Central memory CD4-positive, alpha-beta T cell (primary cell): ENCODE data around the gene MLEC.

ENCODE experiments used
- DNase-seq: peaks from one replicate; pipeline ENCODE4 v3.0.0; 2022

MLEC gene

GRCh38 chr12:120696626-120697025, 9.7 kb downstream of the MLEC start:
- no peak for DNase-seq

GRCh38 chr12:120697344-120697743, 10.4 kb downstream of the MLEC start:
- no peak for DNase-seq

DNA sequence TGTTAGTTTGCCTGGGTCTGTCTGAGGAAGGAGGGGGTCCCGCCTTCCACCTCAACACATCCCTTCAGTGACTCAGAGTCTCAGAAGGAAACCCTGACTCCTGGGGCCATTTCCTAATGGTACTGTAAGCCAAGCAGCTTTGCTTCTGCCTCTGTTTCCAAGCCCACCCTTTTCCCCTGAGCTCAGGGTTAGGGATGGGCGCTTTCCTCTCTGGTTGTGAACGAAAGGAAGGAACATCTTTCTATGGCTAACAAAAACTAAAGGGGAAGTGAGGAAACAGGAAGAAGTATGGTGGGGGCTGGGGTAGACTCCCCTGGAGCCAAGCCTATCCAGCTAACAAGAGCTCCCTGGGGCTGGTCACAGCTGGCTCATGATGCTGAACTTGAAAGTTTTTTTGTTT, 11.7 kb downstream of the MLEC start:
- DNase-seq: no peak

- DNase-seq: no peak
Observed at GRCh38 chr12:120699553-120699952, 12.6 kb downstream of the MLEC start.

- no peak for DNase-seq
Observed at GRCh38 chr12:120700886-120701285, 13.9 kb downstream of the MLEC start.

DNA sequence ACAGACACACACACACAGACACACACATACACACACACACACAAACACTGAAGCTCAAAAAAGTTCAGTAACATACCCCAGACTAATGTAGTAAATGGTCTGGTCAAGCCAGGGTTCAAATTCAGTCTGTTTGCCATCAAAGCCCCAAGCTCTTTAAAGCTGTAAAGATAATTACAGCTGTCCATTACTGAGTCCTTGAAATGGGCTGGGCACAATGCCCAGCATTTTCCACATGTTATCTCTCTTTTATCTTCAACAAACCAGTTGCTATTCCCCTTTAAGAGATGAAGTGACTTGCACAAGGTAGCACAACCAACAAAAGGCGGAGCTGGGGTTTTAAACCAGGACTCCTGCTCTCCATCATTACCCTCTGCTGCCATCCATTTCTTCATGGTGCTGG, 15.7 kb downstream of the MLEC start:
- DNase-seq: no peak

DNA sequence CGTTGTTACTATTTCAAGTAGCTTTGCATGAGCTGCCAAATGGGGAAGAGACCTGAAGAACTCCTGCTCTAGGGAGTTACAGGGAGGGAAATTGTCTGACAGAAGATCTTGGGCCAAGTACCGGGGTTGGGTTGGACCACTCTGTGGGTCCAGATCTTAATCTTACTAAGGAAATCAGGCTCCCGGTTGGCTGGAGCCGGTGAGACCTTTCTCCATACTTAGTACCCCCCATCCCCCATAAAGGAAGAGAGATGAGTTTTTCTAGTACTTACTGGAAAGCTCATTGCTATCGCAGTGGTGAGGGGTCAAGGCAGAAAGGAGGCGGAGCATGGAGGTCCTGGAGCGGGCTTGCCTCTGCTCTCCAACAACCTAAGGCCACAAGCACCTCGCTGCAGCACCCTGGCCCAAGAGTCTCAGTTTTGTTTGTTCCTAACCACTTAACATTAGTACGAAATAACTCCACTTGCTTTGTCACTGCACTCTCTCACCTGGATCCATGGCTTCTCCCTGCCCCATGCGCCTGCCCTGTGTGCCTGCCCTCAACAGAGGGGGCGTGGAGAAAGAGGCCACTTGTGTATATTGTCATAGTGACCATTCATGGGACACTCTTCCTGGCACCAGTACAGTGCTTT, 16.5 kb downstream of the MLEC start:
- no peak for DNase-seq

GRCh38 chr12:120705618-120706017, 18.7 kb downstream of the MLEC start:
- DNase-seq: no peak

DNA sequence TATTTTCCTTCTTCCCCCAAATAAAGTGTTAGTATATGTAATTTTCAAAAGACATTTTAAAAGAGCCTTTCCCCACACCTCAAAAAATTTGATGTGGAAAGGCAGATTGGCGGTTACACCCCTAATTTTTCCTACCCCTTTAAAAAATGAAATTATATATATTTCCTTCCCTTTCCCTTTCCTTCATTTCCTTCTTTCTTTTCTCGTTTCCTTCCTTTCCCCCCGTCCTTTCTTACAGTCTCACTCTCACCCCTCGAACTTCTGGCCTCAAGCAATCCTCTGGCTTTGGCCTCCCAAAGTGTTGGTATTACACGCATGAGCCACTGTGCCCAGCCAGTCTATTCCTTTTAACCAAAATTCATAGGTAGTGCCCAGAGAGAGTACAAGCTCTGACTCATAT, 19.1 kb downstream of the MLEC start:
- no peak for DNase-seq

DNA sequence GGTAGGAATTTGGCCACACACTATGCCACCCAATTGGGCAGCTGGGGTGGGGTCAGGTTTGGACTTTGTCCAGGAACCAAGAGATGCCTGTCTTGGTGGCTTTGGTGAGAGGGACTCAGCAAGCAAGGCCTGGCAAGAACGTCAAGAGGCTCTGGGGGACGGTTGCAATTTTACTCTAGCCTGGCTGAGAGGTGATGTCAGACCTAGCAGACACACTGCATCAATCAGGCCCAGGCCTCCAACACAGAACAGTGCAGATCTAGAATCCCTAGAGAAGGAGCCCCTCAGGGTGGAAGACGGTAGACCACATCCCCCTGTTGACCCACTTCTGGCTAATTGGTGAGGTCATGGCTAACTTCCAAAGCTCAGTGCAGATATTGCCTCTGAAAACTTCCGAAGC, 21.7 kb downstream of the MLEC start:
- DNase-seq: no peak

- peak; percentile 67 for DNase-seq
Observed at GRCh38 chr12:120710031-120710804, 23.3 kb downstream of the MLEC start, which contains the start of gene UNC119B. UNC119B (plus strand) TSS chr12:120710458; CDS start chr12:120710475, 17 bp downstream.

DNA sequence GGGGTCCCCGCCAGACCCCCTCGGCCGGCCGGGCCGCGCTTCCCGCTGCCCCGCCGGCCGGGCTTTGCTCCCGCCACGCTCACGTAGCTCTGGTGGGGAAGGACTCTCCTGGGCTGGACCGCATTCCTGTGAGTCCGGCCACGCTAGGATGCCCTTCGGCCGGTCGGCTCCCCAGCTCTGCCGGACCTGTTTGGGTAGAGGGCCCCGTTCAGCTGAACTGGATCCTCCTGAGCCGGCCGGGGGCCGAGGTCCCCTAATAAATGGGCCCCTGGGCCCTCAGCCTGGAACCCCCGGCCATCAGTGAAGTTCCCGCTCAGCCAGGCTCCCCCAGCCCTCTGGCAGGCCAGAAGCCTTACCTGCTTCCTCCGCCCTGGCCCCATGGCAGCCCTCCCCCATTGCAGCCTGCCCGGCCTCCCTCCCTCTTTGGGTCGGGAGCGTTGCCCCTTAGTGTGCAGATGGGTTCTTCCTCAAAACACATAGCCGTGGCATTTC, 23.9 kb downstream of the MLEC start:
- DNase-seq: peak; percentile 20

DNA sequence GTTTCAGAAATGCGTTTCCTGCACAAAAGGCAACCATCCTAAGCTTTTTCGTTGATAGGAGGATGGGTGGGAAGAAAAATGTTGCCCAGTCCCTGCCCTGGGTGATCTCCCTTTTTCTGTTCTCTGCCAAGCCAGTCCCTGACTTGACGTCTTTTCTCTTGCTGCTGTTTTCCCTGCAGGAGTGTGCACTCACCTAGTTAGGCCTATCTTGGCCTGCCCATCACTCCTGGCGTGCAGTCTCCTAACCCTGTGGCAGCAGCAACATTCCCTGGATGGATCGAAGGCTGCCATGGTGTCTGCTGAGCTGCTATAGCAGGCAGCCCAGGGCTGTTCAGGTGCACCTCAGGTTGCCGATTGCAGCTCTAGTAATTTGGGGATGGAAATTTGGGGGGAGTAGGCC, 24.5 kb downstream of the MLEC start:
- no peak for DNase-seq

GRCh38 chr12:120712610-120713009, 25.7 kb downstream of the MLEC start:
- DNase-seq: no peak

GRCh38 chr12:120713861-120714482, 27.0 kb downstream of the MLEC start:
- peak; percentile 76 for DNase-seq

DNA sequence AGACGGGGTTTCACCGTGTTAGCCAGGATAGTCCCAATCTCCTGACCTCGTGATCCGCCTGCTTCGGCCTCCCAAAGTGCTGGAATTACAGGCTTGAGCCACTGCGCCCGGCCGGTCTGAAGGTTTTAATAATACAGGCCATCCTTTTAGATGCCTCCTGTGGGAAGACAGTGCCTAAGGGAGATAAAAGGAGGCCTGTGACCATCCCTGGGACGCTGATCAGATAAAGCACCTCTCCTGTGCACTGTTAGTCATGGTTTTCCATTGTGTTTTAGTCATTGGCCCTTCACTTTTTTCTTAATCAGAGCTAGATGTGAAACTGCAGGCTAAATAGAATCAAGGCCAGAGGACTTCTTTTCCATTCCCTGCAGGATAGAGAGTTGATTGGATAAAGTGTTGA, 31.1 kb downstream of the MLEC start:
- no peak for DNase-seq

- no peak for DNase-seq
Observed at GRCh38 chr12:120719072-120719471, 32.1 kb downstream of the MLEC start.

GRCh38 chr12:120719496-120720233, 32.7 kb downstream of the MLEC start:
- DNase-seq: no peak

DNA sequence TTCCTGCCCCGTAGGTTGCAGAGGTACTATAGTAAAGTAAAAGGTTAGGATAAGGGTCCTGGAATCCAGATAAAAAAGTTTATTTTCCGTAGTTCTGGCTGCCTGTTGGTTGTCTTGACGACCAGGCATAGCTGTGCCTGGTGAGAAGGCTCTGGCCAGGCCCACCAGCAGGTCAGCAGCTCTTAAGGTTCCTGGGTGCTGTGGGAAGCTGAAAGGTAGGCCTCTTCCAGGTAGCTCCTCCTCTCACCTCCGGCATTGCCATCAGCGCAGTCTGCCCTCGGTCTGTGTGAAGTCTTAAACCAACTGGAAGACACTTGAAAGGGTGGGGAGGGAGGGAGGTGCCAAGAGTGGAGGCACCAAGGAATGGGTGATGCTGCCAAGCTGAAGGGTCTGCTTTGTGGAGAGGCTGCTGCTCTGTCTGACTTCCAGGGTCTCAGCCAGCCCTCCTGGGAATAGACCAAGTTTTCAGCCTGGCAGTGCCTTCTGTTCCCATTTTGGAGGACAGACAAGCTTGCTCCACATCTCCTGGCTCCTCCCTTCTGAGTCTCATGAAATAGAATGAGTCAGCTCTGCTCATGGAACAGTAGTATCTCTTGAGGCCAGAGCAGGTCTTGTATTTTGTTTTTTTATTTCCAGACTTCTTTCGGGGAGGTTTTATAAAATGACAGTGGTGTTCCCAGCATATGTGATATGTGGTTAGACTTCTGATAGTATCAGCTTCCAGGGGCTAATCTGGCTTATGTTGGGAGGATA, 33.5 kb downstream of the MLEC start:
- DNase-seq: no peak

DNA sequence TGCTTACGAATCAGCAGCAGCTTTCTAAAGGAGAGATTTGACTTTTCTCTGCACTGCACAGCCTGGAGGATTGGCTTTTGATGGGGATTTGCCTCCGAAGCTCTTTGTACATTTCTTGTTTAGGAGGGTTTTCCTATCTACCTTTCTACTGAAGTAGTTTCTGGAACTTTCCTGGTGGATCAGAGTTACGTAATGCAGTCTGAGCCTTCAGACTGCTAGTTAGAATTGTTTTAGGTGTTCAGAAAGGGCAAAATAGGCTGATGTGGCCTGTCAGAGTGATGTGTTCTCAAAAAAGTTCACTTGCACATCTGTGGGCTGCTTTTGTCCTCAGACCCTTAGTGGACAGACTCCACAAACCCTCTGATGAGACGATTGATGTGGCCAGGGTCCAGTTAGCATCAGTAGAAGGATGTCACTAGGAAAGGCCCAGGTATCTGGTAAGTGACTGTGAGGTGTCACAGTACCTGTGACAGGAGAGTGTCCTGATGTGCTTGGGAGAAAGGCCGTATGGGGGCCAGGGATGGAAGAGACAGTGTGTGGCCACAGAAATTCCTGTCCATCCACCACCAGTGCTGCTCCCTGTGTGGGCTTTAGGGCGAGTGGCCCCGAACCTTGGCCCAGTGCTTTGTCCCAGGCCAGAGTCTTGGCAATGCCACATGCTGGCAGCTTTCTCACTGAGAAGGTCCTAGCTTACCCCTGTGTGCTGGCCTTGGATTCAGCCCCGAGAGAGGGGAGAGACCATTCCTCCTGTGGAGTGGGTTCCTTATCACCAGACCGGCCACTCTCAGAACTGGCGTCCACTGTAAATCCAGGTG, 34.2 kb downstream of the MLEC start:
- no peak for DNase-seq

DNA sequence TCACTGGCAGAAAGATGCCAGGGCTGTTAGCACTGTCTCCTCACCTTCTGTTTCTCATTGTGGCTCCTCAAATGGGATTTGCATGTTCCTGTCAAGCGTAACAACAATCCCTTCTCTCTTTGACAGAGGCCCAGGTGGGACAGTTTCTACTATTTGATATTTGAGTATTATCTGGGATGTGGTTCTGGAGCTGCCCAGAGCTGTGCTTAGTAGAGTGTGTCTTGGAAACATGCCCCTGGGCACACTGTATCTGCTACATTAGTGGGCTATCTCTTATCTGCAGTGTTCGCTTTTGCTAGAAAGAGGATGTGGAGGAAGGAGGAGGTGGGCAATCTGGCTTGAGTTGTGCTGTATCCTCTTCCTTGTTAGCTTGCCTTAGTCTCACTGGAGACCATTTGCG, 34.9 kb downstream of the MLEC start:
- DNase-seq: no peak

DNA sequence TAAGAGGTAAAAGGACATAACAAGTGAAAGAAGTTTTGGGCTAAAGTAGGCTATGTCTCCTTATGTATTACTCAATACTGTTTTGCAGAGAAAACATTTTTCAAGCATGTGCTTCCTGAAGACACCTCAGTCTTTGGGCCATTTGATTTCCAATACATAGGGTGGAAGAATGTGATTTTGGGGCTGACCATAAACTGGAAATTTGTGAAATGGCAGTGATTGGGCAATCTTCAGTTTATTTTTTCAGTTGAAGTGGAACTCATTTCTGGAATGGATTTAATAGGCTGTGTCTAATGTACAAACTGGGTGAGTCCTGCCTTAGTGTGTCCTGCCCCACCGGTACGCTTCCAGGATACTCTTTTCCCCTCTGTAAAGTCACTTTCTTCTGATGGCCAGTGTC, 35.8 kb downstream of the MLEC start:
- DNase-seq: no peak
